Epidermal melanocyte (primary cell): Measurements from ENCODE around the gene CRNKL1.
A peak's percentile ranks its signal among the peaks of the same experiment; 100 is the strongest.

ENCODE experiments used
- DNase-seq: peaks from one replicate; pipeline ENCODE4 v3.0.0; 2011; ENCODE audit warnings: low spot score; ENCODE audit not compliant: insufficient read length

Gene CRNKL1

DNA sequence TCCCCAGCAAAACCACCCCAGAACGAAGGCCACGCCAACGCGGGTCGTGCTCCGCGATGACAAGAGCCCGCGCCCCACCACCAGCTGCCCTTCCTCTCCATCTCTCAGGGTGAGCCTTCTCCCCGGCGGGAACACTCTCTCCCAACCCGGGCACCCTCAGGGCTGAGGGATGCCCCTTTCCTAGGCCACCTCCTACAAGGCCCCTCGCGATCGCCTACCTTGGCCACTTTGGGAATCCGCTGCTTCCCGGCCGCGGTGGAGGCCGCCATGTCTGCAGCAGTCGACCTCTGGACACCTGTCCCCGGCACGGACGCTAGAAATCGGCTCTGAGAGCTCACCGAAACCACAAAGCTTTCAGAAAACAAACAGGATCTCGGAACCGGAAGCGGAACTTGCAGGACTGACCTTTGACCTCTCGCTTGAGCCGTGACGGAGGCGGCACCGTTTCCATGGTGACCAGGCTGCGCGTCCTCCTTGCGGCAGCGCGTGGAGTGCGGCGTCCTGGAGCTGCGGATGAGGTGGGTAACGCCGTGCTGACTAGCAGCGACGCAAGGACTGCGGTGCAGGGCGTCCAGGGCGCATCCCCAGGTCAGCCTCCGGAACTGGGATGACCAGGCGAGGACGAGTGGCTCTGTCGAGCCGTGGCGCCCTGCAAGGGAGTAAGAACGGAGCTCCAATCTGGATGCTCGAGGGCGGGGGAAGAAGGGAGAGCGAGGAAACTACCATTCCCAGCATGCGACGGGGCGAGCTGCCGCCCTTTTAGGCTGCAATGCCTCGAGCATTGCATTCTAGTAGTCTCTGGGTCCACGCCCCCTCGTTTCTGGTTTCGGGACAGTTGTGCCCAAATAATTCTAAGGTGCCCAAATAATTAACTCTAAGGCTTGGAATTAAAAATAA, at the start of gene CRNKL1, which contains the start of gene CFAP61:
Gene CRNKL1, minus strand, starts transcription at position 393 of the 897 bp plus-strand sequence. Its CDS starts 124 bp downstream, at position 269.
Gene CFAP61, plus strand, starts transcription at position 459 of the 897 bp plus-strand sequence. CDS start 4,122 bp downstream, outside the sequence.
- DNase-seq: peak; percentile 85

DNA sequence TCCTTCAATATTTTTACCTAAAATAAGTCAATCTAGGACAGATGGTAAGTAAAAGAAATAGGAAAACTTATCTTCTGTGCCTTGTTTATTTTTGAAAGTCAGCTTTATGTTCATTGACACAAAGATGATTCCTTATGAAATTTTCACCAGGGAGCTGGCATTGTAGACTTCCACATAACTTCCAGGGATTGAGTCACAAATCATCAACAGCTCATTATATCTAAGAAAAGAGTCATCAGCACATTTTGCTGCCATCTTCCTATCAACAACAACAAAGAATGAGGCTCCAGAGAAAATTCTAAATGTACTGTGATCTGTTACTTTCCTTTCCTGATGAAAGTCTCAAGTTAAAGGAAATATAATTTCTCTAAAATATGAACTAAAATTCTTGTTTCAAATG, 48.6 kb upstream of the CRNKL1 start:
- no peak for DNase-seq

DNA sequence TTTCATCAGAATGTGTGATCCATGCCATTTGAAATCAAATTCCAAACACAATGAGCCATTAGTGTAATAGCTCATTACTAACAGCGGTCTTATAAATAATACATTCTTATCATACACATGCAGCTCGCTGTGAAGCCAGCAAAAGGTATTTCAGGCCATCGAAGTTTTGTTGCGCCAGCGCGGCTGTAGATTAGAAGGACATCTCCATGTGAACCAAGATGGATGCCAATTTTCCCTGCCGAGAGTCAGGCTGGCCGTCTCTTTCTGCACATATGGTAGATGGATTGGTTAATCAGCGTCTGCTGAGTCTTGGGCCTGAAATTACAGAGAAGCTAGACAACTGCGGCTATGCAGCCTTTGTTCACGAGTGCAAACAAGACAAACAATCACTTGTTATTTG, 44.2 kb upstream of the CRNKL1 start:
- DNase-seq: no peak

DNA sequence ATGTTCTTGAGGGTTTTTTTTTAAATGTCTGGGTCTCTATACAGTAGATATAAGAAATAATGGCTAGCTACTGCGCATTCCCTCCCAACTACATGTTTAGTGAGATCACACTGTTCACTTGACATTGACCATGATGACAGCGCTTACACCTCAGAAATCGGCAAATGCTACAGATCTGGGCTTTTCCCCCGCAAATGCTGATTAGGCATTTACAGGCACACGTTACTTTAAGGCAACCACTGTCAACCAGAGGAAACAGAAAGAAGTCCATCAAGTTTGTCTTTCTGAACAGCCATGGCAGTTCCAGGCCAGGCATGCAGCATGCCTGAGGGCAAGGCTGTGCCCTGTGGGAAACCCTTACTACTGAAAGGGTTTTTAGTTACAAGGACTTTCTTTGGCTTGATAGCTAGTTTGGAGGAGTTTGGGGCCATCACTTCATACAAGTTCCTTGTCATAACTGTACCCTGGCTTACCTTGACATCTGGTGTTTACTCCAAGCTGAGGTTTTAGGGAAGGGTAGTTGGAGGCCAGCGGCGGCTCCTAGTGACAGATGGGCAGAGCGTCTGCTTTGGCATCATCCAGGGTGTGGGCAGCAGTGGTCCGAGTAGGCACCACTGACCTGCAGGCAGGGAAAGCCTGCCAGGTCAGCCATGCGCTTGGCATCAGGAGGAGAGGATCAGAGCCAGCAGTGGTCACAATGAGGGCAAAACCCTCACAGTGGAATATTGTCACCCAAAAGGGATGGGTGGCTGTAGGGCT, 43.0 kb upstream of the CRNKL1 start:
- DNase-seq: no peak

DNA sequence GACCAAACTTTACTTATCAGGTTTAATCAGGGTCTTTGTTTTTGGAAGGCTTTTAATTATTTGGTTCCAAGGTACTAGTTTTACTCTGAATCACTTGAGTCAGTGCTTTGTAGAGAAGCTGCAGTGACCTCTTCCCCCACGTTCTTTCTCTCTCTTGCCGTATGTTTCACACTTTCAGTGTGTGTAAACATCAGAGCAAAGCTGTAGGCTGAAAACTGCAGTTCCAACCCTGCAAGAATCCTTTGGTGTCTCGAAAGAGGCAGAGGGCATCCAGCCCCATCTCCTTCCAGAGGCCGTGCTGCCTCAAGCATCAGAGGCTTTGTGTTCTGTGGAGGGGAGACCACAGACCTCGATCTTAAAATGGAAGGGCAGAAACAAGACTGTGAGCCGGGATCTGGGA, 42.1 kb upstream of the CRNKL1 start:
- DNase-seq: no peak

DNA sequence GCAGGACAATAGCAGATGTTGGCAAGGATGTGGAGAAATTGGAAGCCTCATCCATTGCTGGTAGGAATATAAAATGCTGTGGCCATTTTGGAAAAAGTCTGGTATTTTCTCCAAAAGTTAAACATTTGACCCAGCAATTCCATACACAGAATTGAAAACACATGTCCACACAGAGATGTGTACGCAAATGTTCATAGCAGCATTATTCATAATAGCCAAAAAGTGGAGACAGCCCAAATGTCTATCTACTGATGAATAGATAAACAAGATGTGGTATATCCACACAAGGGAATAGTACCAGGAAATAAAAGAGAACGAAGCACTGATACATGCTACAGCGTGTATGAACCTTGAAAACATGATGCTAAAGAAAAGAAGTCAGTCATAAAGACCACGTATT, 40.6 kb upstream of the CRNKL1 start:
- no peak for DNase-seq

DNA sequence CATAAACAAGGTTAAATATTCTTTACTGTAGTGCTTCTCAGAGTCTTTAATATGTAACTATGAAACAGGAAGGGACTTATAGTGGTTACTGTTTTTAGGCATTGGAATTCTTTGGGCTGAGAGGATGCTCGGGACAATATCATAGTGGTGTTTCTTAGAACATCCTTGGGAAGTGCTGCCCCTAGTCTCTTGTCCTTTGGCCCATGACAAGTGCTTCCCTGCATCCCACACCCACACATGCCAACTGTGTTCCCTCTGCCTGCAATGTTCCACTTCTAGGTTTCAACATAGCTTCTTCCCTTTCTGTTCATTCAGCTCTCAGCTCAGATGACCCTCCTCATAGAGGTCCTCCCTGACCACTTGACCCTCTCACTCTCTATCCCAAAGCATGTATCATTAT, 37.7 kb upstream of the CRNKL1 start:
- no peak for DNase-seq

DNA sequence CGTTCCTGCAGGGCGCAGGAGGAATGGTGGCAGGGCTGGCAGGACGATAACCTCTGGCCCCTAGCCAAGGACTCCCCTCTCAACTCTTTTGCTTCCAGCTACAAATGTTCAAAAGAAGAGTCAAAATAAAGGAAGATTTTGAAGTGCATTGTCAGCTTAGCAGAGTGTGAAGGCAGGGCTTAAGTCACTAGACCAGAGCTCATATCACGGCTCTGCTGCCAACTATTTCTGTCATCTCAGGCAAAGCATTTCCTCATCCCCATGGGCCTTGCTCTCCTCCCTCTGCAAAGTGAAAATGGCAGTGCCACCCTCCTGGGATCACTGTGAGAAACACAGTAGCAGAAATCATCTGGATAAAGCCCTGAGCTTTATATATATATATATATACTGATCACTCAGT, 36.8 kb upstream of the CRNKL1 start:
- no peak for DNase-seq

DNA sequence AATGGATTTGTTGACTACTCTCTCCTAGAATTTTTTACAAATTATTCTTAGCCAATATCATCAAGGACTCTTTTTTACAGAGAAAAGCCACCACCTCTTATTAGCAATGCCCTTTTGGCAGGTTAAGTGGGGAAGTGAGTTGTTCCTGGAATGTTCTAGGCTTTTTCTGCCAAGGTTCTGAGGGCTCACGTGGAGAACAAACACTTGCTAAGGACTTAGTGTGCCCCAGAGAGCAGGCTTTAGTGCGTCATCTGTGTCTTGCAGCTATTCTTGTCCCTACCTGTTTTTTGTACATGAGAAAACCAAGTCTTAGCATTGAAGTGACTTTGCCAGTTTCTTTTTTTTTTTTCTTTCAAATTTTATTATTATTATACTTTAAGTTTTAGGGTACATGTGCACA, 33.5 kb upstream of the CRNKL1 start:
- no peak for DNase-seq

DNA sequence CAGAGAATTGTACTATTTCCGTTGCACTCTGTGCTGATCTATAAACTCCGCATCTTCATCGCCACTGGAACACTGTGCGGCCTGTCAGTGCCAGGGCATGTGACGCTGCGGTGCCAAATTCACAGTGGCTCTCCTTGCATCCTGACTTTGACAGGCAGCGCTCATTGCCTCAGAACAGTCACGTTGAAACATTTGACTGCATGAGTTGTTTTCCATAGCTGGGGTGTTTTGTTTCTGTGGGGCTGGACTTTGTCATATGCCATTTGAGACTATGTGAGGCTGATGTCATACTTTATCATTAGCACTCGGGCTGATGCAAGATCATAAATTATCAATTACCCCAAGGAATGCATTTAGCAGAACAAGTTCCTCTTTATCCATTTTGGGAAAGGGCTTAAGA, 32.8 kb upstream of the CRNKL1 start:
- no peak for DNase-seq

DNA sequence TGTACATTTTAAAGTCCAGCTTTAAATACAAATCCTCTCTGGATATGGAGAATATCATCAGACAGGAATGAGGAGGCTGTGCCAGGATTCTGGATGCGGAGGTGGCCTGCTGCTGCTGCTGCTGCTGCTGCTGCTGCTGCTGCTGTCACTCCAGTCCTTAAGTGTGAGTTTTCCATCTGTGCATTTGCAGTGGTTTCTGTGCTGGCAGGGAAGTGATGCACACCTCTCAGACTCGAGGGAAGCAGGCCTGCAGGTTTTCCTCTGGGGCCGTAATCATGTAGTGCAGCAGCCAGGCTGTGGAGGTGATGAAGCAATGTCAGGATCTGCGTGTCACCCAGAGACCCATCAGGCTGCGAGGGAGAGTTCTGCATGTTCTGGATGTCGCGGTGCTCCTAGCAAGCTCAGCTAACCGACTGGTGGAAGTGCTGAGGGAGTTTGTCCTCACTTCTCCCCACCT, 32.1 kb upstream of the CRNKL1 start:
- DNase-seq: no peak

DNA sequence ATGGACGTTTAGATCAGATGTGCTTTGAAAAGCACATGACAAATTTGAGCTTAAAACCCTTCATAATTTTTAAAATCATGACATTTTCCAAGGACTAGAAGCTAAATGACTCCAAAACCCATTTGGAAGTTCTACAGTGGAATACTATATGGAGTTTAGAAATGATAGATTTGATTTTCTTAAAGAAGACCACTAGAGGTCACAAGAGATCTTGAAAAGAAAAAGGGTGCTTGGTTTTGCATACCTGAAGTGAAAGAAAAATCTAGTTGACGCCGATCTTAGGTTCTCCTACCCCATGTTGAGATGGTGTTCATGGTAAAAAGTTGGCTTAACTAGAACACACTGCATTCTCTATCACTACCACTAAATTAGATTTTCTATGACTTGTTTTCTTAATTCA, 31.5 kb upstream of the CRNKL1 start:
- no peak for DNase-seq

DNA sequence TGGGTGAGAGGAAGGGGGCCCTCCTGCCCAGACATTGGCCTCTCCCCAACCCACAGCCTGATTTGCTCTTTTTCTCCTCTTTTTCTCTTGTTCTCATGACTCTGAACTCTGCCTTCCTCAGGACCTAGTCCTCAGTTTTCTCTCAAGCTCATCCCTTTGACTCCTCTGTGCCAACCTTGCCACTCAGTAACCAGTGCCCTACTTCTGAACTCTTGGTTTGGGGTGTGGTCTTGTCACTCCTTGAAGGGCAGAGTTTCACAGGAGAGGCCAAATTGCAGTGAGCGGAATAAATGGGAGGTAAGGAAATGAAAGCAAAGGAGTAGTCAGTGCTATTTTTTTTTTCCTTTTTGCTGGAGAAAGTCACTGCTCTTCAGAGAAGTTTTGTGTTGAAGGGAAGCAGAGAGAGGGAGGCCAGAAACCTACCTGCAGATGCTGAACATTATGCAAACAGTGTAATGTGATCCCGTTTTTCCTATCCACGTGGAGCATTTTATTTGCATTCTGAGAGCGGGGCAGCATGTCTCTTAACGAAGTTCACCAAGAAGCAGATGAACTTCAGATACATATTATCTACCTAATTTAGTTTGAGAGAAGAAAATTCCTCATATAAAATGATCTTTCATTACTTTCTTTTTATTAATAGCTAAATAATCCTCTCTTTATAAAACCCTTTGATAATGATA, 27.0 kb upstream of the CRNKL1 start:
- no peak for DNase-seq

DNA sequence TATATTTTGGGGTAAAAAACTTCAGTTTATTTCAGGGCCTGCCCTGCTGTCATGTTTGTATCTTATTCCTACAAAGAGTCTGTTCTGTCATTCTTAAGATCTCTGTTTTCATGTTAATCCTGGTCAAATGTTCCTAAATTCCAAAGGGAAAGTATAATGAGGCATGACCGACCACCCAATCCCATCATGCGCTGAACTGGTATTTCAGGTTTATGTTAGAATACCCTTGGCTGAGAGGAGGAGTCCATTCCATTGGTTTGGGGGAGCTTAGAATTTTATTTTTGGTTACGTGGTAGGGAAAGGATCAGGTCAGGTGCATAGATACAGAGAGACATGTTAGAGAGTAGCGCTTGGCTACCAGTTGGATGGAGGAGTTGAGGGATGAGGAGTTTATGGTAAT, 25.8 kb upstream of the CRNKL1 start:
- DNase-seq: no peak

DNA sequence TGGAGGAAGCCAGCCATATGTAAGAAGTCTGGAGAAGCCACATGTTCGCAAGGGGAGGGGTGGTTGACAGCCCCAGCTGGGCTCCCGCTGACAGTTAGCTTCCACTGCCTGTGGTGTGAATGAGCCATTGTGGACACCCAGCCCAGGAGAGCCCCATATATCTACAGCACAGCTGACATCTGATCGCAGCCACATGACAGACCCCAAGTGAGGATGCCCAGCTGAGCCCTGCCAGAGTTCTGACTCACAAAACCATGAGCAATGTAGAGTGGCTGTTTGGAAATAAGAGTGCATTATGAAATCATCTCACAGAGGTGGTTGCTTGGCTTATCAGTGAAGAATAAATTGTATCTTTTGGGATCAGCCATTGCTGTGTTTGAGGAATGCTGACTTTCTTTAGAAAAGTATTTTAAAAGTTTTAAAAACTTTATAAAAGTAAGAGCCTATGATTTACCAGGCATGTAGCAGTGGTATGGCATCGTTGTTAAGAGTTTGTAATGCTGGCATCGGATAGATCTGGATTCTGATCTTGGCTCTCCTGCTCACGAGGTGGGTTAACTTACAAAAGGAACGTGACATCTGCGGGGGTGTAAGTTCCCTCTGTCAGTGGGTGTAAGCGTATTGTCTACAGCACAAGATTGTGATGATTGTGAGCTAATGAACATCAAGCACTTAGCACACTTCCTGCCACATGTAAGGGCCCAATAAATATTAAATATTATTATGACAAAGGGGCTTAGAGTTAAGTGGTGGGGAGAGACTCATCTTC, 24.2 kb upstream of the CRNKL1 start:
- peak; percentile 63 for DNase-seq

DNA sequence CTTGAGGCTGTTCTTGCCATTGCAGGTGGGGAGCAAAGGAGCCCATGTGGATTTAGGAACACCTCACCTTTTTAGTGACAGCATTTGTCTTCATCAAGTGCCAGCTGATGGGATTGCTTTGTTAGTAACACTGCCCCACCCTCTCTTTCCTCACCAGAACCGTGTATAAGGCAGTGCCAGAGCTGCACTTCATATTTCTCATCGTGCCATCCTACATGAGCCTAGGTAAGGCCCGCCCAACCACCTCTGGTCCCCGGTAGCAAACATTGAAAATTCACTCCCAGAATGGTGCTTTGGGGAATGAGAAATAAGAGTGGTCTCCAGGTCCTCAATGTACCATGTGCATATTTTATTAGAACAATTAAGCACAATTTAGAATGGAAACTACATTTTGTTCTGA, 22.8 kb upstream of the CRNKL1 start:
- no peak for DNase-seq

DNA sequence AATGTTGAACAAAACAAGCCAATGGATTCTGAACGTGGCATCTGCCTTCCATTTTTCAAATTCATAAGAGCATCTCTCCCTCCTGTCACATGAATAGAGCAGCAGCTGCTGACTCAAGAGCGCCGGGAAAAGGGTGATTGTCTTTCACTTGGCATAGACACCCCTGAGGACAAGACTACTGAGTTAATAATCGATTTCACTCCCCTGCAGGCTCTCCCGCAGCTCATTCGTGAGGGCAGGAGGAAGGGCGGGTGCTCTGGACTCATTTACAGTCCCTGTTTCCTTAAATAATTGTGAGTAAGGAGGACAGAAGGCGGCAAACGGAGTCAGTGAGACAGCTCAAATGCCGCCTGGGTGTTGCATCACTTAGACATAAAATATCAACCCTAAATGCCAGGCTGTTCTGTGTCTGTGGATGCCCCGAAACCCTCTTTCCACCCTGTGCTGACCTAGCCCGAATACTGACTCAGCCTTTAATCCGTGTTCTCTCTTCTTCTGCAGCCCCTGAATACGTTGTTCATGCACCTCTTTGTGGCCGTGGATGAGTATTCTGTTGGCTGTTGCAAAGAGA, 21.6 kb upstream of the CRNKL1 start:
- no peak for DNase-seq

DNA sequence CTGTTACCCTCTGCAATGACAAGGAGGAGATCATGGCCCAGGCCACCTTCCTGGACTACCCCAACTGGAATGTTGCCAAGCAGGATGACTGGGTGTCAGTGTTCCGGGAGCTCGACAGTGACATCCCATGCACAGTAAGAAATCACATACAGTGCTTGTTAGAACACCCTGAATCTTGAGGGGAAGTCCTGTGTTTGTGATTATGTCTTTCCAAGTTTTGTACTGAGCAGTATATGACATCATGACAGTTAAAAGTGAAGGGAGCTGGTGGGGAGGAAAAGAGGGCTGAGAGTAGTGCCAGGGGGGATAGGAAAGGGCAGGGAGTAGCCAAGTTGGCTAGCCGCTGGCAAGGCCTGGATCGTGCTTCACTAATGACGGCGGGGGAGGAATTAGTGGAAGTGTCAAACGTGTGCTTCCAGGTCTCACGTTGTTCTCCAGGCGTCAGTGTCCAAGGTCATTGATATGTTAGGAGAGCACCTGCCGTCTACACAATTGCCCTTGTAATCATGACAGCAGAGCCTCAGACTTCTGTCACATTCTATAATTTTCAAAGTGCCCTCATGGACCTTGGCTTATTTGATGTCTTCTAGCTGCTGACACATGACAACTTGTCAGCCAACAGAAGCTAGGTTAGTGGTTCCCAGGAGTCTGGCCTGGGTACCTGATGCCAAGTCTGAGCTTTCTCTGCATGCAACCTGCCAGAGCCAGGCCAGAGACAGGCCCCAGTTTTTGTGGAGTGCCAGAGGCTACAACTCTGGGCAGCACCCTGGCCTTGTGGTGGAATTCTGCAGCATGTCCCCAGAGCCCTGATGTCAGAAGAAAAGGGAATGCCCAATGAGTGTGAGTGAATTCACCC, 18.8 kb upstream of the CRNKL1 start:
- no peak for DNase-seq

DNA sequence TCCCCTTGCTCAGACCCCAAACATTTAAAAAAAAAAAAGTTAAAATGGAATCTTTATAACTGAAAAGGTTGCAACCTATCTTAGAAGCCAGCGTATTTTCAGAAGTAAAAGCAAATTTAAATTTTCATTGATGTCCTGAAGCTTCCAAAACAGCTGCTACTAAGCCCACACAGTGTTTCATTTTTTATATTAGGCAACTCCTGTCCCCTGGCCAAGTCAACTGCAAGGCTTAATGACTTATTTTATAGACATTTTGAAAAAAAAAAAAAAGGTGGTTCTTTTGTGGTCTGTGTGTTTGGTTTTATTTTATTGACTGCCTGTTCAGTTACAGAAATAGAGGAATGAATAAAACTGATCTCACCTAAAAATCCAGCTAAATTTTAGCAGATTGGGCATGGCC, 13.1 kb upstream of the CRNKL1 start:
- DNase-seq: no peak
